HG02642 (cell line): ENCODE data around the gene SSBP3.
"Not testable (repeated sequence)": the region's sequence is repeated elsewhere in the genome, so short reads cannot be mapped to it uniquely, and the experiment has no call there.

Source experiments
- ATAC-seq: cut with Tn5 transposase; IDR thresholded peaks from one replicate; pipeline ENCODE4 v1.9.1; 2021; ENCODE audit warnings: mild to moderate bottlenecking; ENCODE audit not compliant: unreplicated experiment, poor library complexity

The SSBP3 gene

DNA sequence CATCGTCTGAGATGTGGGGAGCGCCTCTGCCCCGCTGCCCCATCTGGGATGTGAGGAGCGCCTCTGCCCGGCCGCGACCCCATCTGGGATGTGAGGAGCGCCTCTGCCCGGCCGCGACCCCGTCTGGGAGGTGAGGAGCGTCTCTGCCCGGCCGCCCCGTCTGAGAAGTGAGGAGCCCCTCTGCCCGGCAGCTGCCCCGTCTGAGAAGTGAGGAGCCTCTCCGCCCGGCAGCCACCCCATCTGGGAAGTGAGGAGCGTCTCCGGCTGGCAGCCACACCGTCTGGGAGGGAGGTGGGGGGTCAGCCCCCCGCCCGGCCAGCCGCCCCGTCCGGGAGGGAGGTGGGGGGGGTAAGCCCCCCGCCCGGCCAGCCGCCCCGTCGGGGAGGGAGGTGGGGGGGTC is 173.0 kb downstream of the SSBP3 start:
- ATAC-seq: not testable (repeated sequence)

DNA sequence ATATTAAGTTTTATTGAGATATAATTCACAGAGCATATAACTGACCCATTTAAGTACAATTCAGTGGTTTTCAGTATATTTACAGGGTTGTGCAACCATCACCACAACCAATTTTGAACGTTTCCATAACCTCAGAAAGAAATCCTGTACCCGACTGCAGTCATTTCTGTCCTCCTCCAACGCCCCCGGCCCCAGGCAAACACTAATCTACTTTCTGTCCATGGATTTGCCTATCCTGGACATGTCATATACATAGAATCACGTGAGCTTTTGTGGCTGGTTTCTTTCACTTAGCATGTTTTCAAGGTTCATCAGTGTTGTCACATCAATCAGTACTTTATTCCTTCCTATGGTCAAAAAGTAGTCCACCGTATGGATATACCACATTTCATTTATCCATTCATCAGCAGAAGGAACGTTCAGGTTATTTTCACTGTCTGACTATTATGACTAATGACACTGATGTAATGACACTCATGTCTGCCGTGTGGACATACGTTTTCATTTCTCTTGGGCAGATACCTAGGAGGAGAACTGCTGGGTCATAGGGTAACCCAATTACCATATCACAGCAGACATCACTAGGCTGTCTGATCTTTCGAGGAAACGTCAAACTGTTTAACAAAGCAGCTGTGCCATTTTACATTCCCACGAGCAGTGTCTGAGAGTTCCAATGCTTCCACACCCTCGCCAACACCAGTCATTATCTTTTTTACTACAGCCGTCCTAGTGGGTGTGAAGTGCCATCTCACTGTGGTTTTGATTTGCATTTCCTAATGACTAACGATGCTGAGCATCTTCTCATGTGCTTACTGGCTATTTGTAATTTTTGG is 175.5 kb downstream of the SSBP3 start:
- no peak for ATAC-seq

DNA sequence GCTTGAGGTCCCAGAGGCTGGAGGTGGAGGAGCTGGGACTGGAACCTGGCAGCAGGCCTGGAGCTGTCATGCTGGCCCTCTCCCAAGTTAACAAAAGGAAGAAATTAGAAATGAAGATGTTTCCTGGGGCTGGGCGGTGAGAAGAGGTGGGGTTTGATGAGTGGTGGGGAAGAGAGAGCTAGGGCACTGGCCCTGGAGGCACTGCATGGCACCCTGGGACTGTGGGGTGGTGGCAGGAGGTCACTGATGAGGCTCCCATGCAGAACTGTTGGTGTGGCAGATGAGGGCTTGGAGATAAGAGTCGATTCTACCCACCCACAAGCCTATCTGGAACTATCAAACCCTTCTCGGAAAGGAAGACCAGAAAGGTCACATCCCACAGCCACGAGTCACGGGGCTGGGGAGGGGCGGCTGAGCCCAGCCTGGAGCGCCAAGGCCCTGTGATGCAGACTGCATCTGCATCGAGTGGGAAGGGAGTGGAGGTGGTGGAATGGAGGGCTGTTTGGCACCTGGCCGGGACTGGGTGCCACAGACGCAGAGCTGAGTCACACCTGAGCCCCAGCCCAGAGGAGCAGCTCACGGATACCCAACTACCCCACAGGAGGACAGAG is 176.8 kb downstream of the SSBP3 start:
- ATAC-seq: no peak

GRCh38 chr1:54228638-54229079 is 177.5 kb downstream of the SSBP3 start:
- ATAC-seq: no peak

DNA sequence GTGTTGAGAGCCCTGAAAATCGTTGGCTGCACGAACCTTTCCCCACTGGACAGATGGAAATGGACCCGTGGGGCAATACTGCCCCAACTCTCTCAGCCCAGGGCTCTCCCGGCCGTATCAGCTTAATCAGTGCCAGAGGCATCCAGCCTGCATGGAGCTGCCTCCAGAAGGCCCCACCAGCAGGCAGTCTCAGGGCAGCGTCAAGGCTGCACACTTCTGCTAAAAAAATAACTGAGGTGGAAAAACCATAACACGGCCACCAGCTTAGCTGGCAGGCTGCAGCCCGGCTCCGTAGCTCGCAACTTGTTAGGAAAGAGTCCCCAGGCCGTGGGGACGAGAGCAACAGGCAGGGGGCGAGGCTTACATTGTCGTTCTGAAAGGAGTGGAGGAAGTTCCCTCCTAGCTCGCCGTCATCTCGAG is 178.3 kb downstream of the SSBP3 start:
- ATAC-seq: no peak

DNA sequence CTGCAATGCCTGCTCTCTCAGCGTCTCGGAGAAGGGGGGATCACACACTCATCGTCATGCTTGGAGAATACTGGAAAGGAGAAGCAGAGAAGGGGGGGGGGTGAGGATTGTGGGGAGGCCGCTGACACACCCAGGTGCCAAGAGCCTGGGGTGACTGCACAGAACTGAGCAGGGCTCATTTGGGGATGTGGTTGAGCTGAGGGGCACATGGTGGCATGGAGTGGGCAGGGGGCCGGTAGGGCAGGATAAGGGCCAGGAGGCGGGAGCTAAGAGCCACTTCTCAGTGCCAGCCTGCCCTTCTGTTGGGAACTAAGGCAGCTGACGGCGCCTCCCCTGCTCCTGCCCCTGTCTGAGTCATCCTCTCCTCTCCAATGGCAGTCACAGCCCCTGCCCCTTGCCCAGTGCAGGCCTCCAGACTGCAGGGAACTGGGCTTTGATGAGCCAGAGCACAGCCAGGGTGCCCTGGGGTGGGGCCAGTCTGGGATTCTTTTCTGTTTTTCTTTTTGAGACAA is 179.0 kb downstream of the SSBP3 start:
- ATAC-seq: no peak

- ATAC-seq: no peak
These were observed 180.1 kb downstream of the SSBP3 start for GRCh38 chr1:54225986-54226559.

DNA sequence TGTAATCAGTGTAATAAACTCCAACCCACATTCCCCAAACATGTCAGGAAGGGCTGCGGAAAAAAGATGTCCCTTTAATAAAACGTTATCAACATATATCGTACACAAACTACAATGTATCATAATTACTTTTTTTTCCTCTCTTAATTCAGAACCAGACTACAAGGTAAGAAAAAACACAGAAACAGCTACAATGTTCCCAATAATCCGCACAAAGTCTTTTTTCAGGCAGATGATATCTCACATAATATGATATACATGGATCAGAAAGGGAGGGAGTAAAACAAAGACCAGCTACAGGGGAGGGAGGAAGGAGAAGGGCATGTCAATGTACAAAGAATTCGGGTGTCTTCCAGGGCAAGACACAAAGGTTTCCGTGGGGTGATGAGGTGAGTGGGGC is 180.8 kb downstream of the SSBP3 start:
- ATAC-seq: no peak

DNA sequence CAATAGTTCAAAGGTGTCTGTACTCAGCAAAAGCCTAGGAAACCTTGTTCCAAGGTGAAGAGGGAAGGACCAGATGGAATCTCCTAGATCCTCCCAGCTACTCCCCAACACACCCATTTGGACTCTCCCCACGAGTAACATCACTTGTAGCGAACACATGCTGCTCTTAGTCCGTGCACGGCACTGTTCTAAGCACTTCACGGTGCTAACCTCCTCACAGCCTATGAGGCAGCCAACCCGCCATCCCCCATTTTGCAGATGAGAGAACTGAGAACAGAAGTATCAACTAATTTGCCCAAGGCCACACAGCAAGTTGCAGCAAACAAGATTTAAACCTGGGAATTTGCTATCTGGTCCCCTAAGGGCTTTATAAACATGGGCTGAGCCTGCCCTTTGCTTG is 182.0 kb downstream of the SSBP3 start:
- ATAC-seq: no peak

GRCh38 chr1:54223441-54224202 is 182.6 kb downstream of the SSBP3 start:
- ATAC-seq: no peak

DNA sequence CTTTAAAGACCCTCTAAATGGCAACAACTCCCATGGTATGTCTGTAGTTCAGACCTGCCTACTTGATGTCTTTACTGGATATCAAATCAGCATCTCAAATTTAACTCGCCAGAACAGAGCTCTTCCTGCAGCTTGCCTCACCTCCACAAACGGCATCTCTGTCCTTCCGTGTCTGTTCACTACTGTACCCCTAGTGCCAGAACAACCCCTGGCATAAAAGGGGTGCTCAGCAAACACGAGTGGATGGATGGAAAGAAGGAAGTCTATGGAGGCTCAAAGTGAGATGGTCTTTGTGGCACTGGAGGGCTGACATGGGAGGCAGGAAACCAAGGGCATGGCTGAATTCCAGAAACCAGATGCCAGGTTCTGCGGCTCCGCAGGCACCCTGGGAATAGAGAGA is 183.5 kb downstream of the SSBP3 start:
- no peak for ATAC-seq

- no peak for ATAC-seq
These were observed 184.2 kb downstream of the SSBP3 start for GRCh38 chr1:54221867-54222484.

DNA sequence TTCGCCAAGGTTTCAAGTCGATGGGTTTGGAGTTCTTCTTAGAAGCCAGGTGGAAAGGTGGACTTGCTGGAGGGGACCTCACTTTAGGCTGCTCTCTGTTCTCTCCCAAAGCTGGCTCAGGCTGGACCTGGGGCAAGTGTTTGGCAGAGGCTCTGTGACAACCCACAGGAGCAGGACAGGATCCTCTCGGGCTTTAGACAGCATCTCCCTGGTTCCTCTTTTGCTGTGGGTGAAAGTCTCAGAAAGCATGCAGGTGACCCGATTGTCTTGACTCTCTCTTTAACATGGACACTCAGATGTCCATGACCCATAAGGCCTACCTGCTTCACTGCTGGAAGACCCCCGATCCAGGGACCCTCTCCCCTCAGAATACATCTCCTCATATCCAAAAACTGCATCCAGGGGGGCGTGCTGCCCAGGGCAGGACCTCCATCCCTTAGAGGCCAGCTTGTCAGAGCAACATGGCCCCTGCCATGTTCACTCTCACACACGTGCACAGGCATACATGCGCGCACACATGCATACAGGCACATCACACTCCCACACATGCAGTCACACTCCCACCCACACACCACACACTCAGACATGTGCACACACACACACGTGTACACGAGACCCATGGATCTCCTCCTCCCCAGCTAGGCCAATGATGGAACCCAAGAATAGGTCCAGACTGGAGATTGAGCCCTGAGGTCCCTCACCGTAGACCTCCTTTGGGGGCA is 184.9 kb downstream of the SSBP3 start:
- no peak for ATAC-seq

DNA sequence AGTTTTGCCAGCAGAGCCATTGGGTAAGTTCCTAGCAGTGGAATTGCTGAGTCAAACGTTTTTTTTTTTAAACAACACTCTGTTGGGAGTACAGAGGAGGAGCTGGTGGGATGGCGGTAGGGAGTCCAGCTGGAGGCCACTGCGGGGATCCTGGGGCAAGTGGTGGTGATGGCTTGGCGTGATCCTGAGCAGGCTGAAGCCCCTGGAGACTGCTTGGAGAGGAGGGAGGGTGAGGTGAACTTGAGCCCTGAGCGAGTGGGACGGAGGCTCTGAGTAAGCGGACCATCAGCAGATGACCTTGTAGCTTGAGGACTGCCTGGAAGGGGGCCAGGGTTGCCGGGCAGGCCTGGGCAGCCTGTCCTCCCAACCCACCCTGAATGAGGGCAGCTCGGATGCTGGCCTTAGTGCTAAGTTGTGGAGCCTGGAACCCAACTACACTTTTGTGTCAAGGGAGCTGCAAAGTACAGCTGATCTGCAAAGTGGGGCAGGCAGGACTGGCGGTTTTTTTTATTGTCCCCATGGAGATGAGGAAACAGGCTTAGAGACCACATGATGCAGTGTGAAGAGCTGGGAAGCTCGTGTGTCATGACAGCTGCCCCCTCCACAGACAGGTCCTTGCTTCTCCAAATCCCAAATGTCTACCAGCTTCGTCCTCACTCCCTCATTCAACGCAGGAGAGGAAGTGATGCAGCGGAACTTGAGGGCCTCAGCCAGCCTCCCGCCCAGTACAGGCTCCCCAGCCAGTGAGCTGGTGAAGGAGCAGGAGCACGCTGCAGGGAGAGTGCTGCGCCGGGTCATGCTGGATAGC is 186.0 kb downstream of the SSBP3 start:
- ATAC-seq: no peak

DNA sequence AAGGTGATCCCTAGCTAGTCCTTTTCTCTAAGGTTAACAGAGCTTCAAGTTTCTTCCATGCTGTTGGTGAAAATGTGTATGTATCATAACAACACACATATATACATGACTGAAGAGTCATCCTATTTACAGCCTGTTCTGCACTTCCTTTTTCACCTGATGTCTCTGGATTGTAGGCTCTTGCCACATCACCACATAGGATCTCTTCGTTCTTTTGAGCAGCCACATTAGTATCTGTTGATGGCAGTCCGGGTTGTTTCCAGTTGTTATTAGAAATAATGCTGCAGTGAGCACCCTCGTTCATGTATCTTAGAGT is 186.5 kb downstream of the SSBP3 start:
- ATAC-seq: no peak

DNA sequence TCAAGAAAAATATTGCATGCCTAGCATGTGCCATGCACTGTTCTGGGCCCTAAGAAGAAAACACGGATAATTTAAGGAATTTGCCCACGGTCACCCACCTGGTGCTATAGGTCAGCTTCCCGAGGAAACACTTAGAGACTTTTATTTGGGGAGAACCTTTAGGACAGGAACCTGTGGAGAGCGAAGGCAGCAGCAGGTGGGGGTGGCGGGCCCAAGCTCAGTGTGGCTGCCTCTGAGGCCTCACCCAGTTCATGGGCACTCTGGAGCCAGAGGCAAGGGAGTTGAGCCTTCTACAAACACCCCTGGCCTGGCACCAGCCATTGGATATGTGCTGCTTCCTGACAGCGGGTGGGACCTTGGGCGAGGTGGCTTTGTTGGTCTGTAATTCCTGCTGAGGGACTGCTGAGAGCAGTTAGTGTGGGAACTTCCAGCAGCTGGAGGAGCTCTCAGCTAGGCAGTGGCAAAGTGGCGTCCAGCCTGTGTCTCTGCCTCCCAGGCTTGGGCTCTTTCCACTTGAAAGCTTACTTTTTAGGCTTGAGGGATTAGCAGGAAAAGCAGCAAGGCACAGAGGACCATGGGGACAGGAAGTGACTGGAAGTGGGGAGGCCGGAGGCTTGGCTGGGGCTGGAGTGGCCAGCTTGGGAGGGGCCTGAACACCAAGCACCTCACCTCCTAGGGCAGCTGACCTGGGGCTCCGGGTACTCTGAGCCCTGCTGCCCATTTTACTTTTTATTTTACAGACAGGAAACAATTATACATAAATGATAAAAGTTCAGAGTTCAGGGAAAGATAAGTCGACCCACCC is 187.1 kb downstream of the SSBP3 start:
- no peak for ATAC-seq

GRCh38 chr1:54215523-54215922 is 190.7 kb downstream of the SSBP3 start:
- ATAC-seq: no peak

GRCh38 chr1:54212872-54213271 is 193.3 kb downstream of the SSBP3 start:
- no peak for ATAC-seq
